Measurements from ENCODE around the gene RNASEH1.

DNA sequence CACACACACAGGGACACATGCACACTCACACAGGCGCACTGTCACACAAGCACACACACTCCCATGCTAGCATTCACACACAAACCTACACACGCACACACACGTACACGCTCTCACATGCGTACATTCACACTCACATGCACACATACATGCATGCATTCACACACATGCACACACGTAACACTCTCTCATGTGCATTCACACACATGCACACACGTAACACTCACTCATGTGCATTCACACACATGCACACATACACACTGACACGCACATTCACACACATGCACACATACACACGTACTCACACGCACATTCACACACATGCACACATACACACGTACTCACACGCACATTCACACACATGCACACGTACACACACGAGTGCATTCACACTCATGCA, 55.1 kb downstream of the RNASEH1 start:
- TF ChIP-seq, protein P1, sequence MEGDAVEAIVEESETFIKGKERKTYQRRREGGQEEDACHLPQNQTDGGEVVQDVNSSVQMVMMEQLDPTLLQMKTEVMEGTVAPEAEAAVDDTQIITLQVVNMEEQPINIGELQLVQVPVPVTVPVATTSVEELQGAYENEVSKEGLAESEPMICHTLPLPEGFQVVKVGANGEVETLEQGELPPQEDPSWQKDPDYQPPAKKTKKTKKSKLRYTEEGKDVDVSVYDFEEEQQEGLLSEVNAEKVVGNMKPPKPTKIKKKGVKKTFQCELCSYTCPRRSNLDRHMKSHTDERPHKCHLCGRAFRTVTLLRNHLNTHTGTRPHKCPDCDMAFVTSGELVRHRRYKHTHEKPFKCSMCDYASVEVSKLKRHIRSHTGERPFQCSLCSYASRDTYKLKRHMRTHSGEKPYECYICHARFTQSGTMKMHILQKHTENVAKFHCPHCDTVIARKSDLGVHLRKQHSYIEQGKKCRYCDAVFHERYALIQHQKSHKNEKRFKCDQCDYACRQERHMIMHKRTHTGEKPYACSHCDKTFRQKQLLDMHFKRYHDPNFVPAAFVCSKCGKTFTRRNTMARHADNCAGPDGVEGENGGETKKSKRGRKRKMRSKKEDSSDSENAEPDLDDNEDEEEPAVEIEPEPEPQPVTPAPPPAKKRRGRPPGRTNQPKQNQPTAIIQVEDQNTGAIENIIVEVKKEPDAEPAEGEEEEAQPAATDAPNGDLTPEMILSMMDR (IDR thresholded peaks at IDR 0.05; ENCODE audit: insufficient read depth, low read depth, low read length), result no peak
- TF ChIP-seq EZH2 (IDR thresholded peaks at IDR 0.05; ENCODE audit: insufficient read depth, low read length), result no peak
